K562 (cell line): ENCODE data around the gene PRKAA2.

Experiments
- ATF2 ChIP-seq: sonication (generic); formaldehyde crosslinking; IDR thresholded peaks from 2 replicates; pipeline ENCODE4 v1.8.1; 2022; ENCODE audit warnings: missing genetic modification reagents
- ELF2 ChIP-seq: fragments of 250-450 bp; sonication (Bioruptor Pico); IDR thresholded peaks from 2 replicates; pipeline ENCODE4 v1.5.0; 2021; ENCODE audit warnings: mild to moderate bottlenecking
- MEF2D ChIP-seq: conservative IDR thresholded peaks from 2 replicates; pipeline ENCODE4 v1.6.1; 2016; ENCODE audit warnings: low read depth, missing genetic modification characterization, missing compliant biosample characterization
- POLR2AphosphoS2 ChIP-seq: IDR thresholded peaks from 2 replicates; pipeline ENCODE4 v1.6.1; 2012; ENCODE audit warnings: low read length, improper control_type of control experiment
- ZBTB33 ChIP-seq: sonication (generic); formaldehyde crosslinking; IDR thresholded peaks from 2 replicates; pipeline ENCODE4 v1.8.1; 2023; ENCODE audit warnings: mild to moderate bottlenecking, missing genetic modification reagents
- ZFP36 ChIP-seq: fragments of 150-350 bp; IDR thresholded peaks from 2 replicates; pipeline ENCODE4 v1.6.1; 2018; ENCODE audit warnings: low read length, low read depth; ENCODE audit not compliant: partially characterized antibody
- ZNF24 ChIP-seq: fragments of 450-650 bp; IDR thresholded peaks from 2 replicates; pipeline ENCODE4 v1.6.1; 2016
- ZNF79 ChIP-seq: fragments of 250-450 bp; sonication (Bioruptor Pico); IDR thresholded peaks from 2 replicates; pipeline ENCODE4 v1.4.0; 2020; ENCODE audit warnings: low read depth, mild to moderate bottlenecking, moderate library complexity

DNA sequence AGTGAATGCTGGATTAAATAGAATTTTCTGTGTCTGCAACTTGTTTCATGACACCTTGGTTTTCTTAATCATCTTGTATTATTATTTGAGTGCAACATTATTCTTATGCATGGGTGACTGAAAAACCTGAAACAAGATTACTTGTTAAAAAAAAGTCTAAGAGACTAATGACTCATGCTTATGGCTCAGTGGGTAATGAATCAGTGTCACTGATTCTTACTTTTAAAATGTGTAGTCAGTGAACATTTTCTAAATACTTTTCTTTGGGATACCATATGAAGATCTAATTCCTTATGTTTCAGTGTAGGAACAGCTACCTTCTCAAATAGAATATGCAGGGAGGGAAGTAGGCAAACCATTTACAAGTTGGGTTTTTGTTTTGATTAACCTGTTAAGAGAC is 65.5 kb downstream of the PRKAA2 start:
- TF ChIP-seq ZFP36 (no peak), MEF2D (tag) (no peak), ZBTB33 (CRISPR knock-in tag) (no peak), ELF2 (CRISPR knock-in tag) (no peak), ATF2 (CRISPR knock-in tag) (no peak), POLR2AphosphoS2 (no peak), ZNF24 (no peak), ZNF79 (CRISPR knock-in tag) (no peak)
